Astrocyte (in vitro differentiated cells and primary cell): ENCODE measurements around the gene CNTNAP2.

Experiments
- EZH2 ChIP-seq: IDR thresholded peaks from 2 replicates; pipeline ENCODE4 v1.6.1; 2012; ENCODE audit warnings: mild to moderate bottlenecking, low read length, inconsistent platforms; ENCODE audit not compliant: insufficient read depth
- TF ChIP-seq, protein P1 (sequence below): IDR thresholded peaks from 2 replicates; pipeline ENCODE4 v1.5.1; 2011; ENCODE audit warnings: low read depth, mild to moderate bottlenecking, inconsistent platforms, low read length, moderate library complexity; ENCODE audit not compliant: insufficient read depth

DNA sequence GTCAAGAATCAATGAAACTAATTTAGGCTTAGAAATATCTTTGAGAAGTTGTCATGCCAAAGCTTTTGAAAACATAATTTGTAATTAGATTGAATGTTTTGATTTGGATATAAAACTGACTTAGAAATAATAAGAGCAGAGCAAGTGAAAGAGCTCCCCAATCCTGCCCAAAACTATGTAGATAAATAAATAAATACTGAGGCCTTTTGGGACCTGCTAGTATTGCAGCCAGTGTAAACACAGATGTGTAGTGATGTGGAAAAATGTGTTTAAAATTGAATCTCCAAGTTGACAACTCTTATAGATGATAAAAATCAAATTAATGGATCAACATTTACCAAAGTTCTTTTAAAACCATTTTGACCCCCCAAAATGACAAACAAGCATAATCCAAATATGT lies 896.1 kb downstream of the CNTNAP2 start:
- TF ChIP-seq, protein P1, sequence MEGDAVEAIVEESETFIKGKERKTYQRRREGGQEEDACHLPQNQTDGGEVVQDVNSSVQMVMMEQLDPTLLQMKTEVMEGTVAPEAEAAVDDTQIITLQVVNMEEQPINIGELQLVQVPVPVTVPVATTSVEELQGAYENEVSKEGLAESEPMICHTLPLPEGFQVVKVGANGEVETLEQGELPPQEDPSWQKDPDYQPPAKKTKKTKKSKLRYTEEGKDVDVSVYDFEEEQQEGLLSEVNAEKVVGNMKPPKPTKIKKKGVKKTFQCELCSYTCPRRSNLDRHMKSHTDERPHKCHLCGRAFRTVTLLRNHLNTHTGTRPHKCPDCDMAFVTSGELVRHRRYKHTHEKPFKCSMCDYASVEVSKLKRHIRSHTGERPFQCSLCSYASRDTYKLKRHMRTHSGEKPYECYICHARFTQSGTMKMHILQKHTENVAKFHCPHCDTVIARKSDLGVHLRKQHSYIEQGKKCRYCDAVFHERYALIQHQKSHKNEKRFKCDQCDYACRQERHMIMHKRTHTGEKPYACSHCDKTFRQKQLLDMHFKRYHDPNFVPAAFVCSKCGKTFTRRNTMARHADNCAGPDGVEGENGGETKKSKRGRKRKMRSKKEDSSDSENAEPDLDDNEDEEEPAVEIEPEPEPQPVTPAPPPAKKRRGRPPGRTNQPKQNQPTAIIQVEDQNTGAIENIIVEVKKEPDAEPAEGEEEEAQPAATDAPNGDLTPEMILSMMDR: no peak
- TF ChIP-seq EZH2: no peak
